K562 (cell line): ENCODE data around the gene FAM227B. TPM values are rescaled to one million over a fixed set of nuclear protein-coding genes. Genes with fewer than 3 reads are reported as not detected.

Source experiments
- ATAC-seq: fragments of 200-7000 bp; cut with Tn5 transposase; 3 replicates; pipeline ENCODE4 v1.9.1; 2020; ENCODE audit warnings: moderate library complexity
- BruUV-seq: library from RNA; stranded (reverse); fragments of 400-500 nt; replicated peaks from 2 replicates; lab custom pipeline; 2021; lab: Mats Ljungman, UMichigan
- CTCF ChIA-PET: fragments of 300-600 bp; formaldehyde crosslinking; extraction: SDS; loops from one replicate; lab custom pipeline; 2021; ENCODE audit warnings: low intra/inter-chr PET ratio; lab: Yijun Ruan, JAX
- POLR2A ChIA-PET: fragments of 300-600, 350-650 bp; sonication (Branson Sonifier 250); formaldehyde crosslinking; extraction: SDS; loops from one replicate; lab custom pipeline; 2021; ENCODE audit warnings: antibody characterized with exemption, inconsistent platforms; lab: Yijun Ruan, JAX
- DNase-seq, 4 experiments: peaks; one replicate each; pipeline versions ENCODE4 v3.0.0 to v3.0.0-alpha.2; 2011 to 2018; ENCODE audit warnings: low spot score in 3 of 4, mixed read lengths in 3 of 4; ENCODE audit errors: extremely low read depth in 1 of 4
- FAIRE-seq: peaks from 2 replicates; lab custom pipeline; 2011; peaks lifted over from hg19 to GRCh38; lab: Jason Lieb, UNC
- H2AFZ ChIP-seq: 2 replicates; pipeline ENCODE4 v1.6.0; 2011; ENCODE audit warnings: low read depth, low read length, control low read depth, inconsistent platforms
- H3K27ac ChIP-seq: fragments of 200-600 bp; 3 replicates; pipeline ENCODE4 v1.8.0; 2011; ENCODE audit warnings: low read depth, mild to moderate bottlenecking, control low read depth, inconsistent platforms, low read length, moderate library complexity, mixed read lengths; ENCODE audit errors: extremely low read depth
- H3K27me3 ChIP-seq, 2 experiments: fragments of 300-600 bp in 1 of 2; 2 replicates in 1 of 2; 3 replicates in 1 of 2; pipeline versions ENCODE4 v1.6.0 to v1.8.0; 2011; ENCODE audit warnings: inconsistent platforms in 2 of 2, low read length in 2 of 2, mild to moderate bottlenecking in 1 of 2, mixed read lengths in 1 of 2, moderate library complexity in 1 of 2; ENCODE audit not compliant: control insufficient read depth in 2 of 2, insufficient read depth in 2 of 2
- H3K36me3 ChIP-seq: fragments of 300-600 bp; 3 replicates; pipeline ENCODE4 v1.8.0; 2011; ENCODE audit warnings: mild to moderate bottlenecking, low read length, inconsistent platforms; ENCODE audit not compliant: control insufficient read depth, insufficient read depth
- H3K4me1 ChIP-seq, 2 experiments: fragments of 200-600 bp in 1 of 2; replicated peaks in 1 of 2; 2 replicates in 1 of 2; 3 replicates in 1 of 2; pipeline versions ENCODE4 v1.5.1 to v1.8.0; 2011; ENCODE audit warnings: inconsistent platforms in 2 of 2, low read length in 2 of 2, mild to moderate bottlenecking in 1 of 2, mixed read lengths in 1 of 2, moderate library complexity in 1 of 2; ENCODE audit not compliant: control insufficient read depth in 2 of 2, insufficient read depth in 2 of 2
- H3K4me2 ChIP-seq: 2 replicates; pipeline ENCODE4 v1.6.1; 2011; ENCODE audit warnings: low read length, control low read depth, inconsistent platforms, mixed read lengths; ENCODE audit not compliant: insufficient read depth
- H3K4me3 ChIP-seq: fragments of 200-600 bp; sonication (generic), shearing (Covaris generic); 2 replicates; pipeline ENCODE4 v1.5.1; 2016; ENCODE audit warnings: control low read depth, inconsistent platforms
- H3K79me2 ChIP-seq: fragments of 200-600 bp; 3 replicates; pipeline ENCODE4 v1.8.0; 2011; ENCODE audit warnings: low read length, inconsistent platforms; ENCODE audit not compliant: control insufficient read depth, insufficient read depth
- H3K9ac ChIP-seq, 2 experiments: 2 replicates each; pipeline versions ENCODE4 v1.6.0 to v1.6.1; 2011; ENCODE audit warnings: low read depth in 2 of 2, low read length in 2 of 2, control low read depth in 1 of 2, inconsistent platforms in 1 of 2, mild to moderate bottlenecking in 1 of 2, mixed read lengths in 1 of 2; ENCODE audit not compliant: insufficient read depth in 1 of 2
- H3K9me1 ChIP-seq: one replicate; pipeline ENCODE4 v1.6.0; 2011; ENCODE audit warnings: inconsistent platforms, mild to moderate bottlenecking, low read length, moderate library complexity; ENCODE audit not compliant: control insufficient read depth, insufficient read depth
- H3K9me3 ChIP-seq: replicated peaks from 2 replicates; pipeline ENCODE4 v1.5.1; 2011; ENCODE audit warnings: low read depth, low read length, inconsistent platforms; ENCODE audit not compliant: control insufficient read depth, insufficient read depth
- H4K20me1 ChIP-seq: replicated peaks from 2 replicates; pipeline ENCODE4 v1.6.1; 2011; ENCODE audit warnings: low read length, inconsistent platforms, mixed read lengths; ENCODE audit not compliant: control insufficient read depth, insufficient read depth
- CEBPB ChIP-seq: fragments of 450-650 bp; IDR thresholded peaks from 2 replicates; pipeline ENCODE4 v1.6.1; 2016; ENCODE audit warnings: missing genetic modification characterization, missing compliant biosample characterization
- CEBPG ChIP-seq, 3 experiments: fragments of 200-800 bp in 1 of 3; sonication (Bioruptor generic) in 1 of 3; sonication (generic) in 1 of 3; formaldehyde crosslinking in 1 of 3; IDR thresholded peaks in 2 of 3; conservative IDR thresholded peaks in 1 of 3; 2 replicates each; pipeline versions ENCODE4 v1.6.1 to v1.8.0; 2016 to 2022; ENCODE audit warnings: missing compliant biosample characterization in 2 of 3, missing genetic modification characterization in 2 of 3, mild to moderate bottlenecking in 1 of 3, missing genetic modification reagents in 1 of 3
- CXXC5 ChIP-seq: fragments of 250-450 bp; sonication (Bioruptor Pico); IDR thresholded peaks from 2 replicates; pipeline ENCODE4 v1.8.0; 2022; ENCODE audit warnings: inconsistent platforms, mild to moderate bottlenecking, moderate library complexity
- PREB ChIP-seq: sonication (generic); formaldehyde crosslinking; IDR thresholded peaks from 2 replicates; pipeline ENCODE4 v1.8.1; 2023; ENCODE audit warnings: mild to moderate bottlenecking, missing genetic modification reagents
- RFX1 ChIP-seq: fragments of 450-650 bp; IDR thresholded peaks from 2 replicates; pipeline ENCODE4 v1.6.1; 2016; ENCODE audit warnings: mild to moderate bottlenecking, moderate library complexity
- ZEB2 ChIP-seq: fragments of 450-650 bp; IDR thresholded peaks from 2 replicates; pipeline ENCODE4 v1.6.1; 2016
- ZNF395 ChIP-seq: fragments of 200-800 bp; sonication (Bioruptor generic); IDR thresholded peaks from 2 replicates; pipeline ENCODE4 v1.6.1; 2017; ENCODE audit warnings: missing genetic modification characterization, missing compliant biosample characterization
- ZNF561 ChIP-seq: fragments of 450-650 bp; formaldehyde crosslinking; conservative IDR thresholded peaks from 2 replicates; pipeline ENCODE4 v1.4.0; 2020; ENCODE audit warnings: mild to moderate bottlenecking, moderate library complexity
- ZNF79 ChIP-seq: fragments of 250-450 bp; sonication (Bioruptor Pico); IDR thresholded peaks from 2 replicates; pipeline ENCODE4 v1.4.0; 2020; ENCODE audit warnings: low read depth, mild to moderate bottlenecking, moderate library complexity
- WGBS: fragments of 100-300 bp; shearing (Covaris generic); methylation state at CpG from one replicate; pipeline ENCODE4 v1.1.6; 2016; ENCODE audit warnings: low coverage, mixed read lengths; ENCODE audit not compliant: insufficient coverage; ENCODE audit errors: missing lambda C conversion rate; 5-methylcytosine and 5-hydroxymethylcytosine counted together
- in situ Hi-C: fragments of 300-500 bp; cut with MboI; formaldehyde crosslinking; loops from 4 replicates; pipeline ENCODE4 v1.15.0; 2018; ENCODE audit warnings: inconsistent platforms, mixed read lengths
- intact Hi-C: fragments of 100-400 bp; cut with micrococcal nuclease; formaldehyde crosslinking; loops from 2 replicates; pipeline ENCODE4 v1.14.2; 2022
- polyA plus RNA-seq, 8 experiments: library from polyadenylated mRNA; depleted of rRNA in 4 of 8; stranded (reverse) in 5 of 8; unstranded in 3 of 8; fragments of >200 nt; fragmentation: Nextera tagmentation in 2 of 8; fragmentation: Illumina TruSeq in 1 of 8; extraction: Ambion mirVana in 2 of 8; extraction: Trizol in 1 of 8; gene quantifications; 2 replicates each; pipeline versions ENCODE4 v1.2.1 to v1.2.3, GENCODE V29; 2011 to 2014; ENCODE audit warnings: inconsistent platforms in 1 of 8, missing spikeins in 1 of 8
- total RNA-seq, 7 experiments: library from RNA; depleted of rRNA in 6 of 7; stranded (reverse); fragments of >200 nt in 6 of 7; fragmentation: Illumina TruSeq in 2 of 7; extraction: Trizol in 2 of 7; gene quantifications; 2 replicates each; pipeline versions ENCODE4 v1.2.1 to v1.2.3, GENCODE V29; 2011 to 2021; ENCODE audit warnings: low replicate concordance in 1 of 7
- TF ChIP-seq, protein P1 (sequence below): fragments of 250-450 bp; sonication (Bioruptor Pico); IDR thresholded peaks from 2 replicates; pipeline ENCODE4 v1.4.0; 2020; ENCODE audit warnings: mild to moderate bottlenecking, moderate library complexity
- TF ChIP-seq, protein P2 (sequence below): fragments of 250-450 bp; sonication (Bioruptor Pico); IDR thresholded peaks from 2 replicates; pipeline ENCODE4 v1.5.0; 2022; ENCODE audit warnings: mild to moderate bottlenecking

The FAM227B gene
- total and polyA plus RNA-seq, 9 of the 15 experiments (the other 6 are each of a cell fraction or from before 2014, with no cell fraction given) = 5.1 to 12.5 (median 11.2) TPM

DNA sequence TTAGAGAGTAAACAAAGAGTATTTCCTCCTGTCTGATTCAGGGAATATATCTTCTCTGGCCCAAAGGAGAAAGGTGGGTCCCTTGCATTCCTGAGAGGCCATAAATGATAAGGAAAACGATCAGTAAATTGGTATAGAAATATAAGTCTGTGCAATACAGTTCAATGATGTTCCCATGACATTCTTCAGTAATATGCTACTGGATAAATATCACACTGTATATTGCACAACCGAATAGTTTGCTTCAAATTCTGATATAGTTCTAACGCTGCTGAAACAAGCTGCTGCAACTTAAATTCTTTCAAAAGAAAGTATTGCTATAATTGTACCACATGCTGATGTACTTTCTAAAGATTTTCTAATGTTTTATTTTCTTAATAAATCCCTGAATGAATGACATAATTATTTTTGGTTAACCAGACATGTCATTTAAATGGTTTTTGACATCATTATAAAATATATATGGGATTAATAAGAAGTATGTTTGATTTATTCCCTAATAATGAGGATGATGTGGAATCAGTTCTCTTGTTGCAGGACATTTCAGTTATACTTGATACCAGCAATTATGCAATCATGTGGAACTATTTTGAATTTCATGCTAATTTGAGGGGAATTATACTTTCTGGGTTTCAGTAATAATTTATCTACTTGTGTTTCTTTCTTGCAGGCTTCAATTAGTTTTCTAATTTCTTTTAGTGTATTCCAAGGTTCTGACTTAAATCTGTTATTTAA lies 152.7 kb downstream of the FAM227B start:
- TF ChIP-seq RFX1 (no peak), ZNF561 (CRISPR knock-in tag) (no peak), ZNF79 (CRISPR knock-in tag) (no peak), CEBPG (CRISPR knock-in tag; IDR thresholded peaks at IDR 0.05) (no peak), CEBPG (tag; conservative IDR thresholded peaks at IDR 0.05 in 1 of 2, IDR thresholded peaks at IDR 0.05 in 1 of 2) (peak; percentile 14 to 38; a peak in 1 of 4 replicates), PREB (CRISPR knock-in tag) (no peak), ZEB2 (no peak), CXXC5 (CRISPR knock-in tag) (no peak), CEBPB (tag) (peak; percentile 38; the same call in 1 of the 2 replicates), ZNF395 (CRISPR knock-in tag) (no peak)
- TF ChIP-seq, protein P1, sequence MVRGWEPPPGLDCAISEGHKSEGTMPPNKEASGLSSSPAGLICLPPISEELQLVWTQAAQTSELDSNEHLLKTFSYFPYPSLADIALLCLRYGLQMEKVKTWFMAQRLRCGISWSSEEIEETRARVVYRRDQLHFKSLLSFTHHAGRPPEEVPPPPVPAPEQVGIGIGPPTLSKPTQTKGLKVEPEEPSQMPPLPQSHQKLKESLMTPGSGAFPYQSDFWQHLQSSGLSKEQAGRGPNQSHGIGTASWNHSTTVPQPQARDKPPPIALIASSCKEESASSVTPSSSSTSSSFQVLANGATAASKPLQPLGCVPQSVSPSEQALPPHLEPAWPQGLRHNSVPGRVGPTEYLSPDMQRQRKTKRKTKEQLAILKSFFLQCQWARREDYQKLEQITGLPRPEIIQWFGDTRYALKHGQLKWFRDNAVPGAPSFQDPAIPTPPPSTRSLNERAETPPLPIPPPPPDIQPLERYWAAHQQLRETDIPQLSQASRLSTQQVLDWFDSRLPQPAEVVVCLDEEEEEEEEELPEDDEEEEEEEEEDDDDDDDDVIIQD = no peak
- TF ChIP-seq, protein P2, sequence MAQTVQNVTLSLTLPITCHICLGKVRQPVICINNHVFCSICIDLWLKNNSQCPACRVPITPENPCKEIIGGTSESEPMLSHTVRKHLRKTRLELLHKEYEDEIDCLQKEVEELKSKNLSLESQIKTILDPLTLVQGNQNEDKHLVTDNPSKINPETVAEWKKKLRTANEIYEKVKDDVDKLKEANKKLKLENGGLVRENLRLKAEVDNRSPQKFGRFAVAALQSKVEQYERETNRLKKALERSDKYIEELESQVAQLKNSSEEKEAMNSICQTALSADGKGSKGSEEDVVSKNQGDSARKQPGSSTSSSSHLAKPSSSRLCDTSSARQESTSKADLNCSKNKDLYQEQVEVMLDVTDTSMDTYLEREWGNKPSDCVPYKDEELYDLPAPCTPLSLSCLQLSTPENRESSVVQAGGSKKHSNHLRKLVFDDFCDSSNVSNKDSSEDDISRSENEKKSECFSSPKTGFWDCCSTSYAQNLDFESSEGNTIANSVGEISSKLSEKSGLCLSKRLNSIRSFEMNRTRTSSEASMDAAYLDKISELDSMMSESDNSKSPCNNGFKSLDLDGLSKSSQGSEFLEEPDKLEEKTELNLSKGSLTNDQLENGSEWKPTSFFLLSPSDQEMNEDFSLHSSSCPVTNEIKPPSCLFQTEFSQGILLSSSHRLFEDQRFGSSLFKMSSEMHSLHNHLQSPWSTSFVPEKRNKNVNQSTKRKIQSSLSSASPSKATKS = no peak
- intact Hi-C loops = no loop called here
- Histone ChIP-seq H3K27me3 (no peaks in the 10 kb centered on the region), H2AFZ (no peak overlapping the region), H3K9ac (no peak overlapping the region), H3K27ac (no peak overlapping the region), H3K9me1 (no peaks in the 10 kb centered on the region), H3K4me1 (no peaks in the 10 kb centered on the region), H3K9me3 (no peaks in the 10 kb centered on the region), H3K4me3 (no peak overlapping the region), H3K79me2 (no peaks in the 10 kb centered on the region), H3K4me2 (no peak overlapping the region), H4K20me1 (no peaks in the 10 kb centered on the region), H3K36me3 (no peaks in the 10 kb centered on the region)
- in situ Hi-C loops = no loop called here
- ATAC-seq (no peak), DNase-seq (no peak), FAIRE-seq (no peak)
- no TSS peak for BruUV-seq
- WGBS = 0% methylated on average over 3 of the region's 3 CpGs
- CTCF ChIA-PET = no interaction called here
- POLR2A ChIA-PET = no interaction called here
